NCI-H1694 treated with DMSO at 0.1 percent for 48 hours (cell line): ENCODE results near the gene THRB.

Experiments
- DNase-seq: peaks from one replicate; lab custom pipeline; 2025; lab: John Stamatoyannopoulos, UW

The THRB gene

DNA sequence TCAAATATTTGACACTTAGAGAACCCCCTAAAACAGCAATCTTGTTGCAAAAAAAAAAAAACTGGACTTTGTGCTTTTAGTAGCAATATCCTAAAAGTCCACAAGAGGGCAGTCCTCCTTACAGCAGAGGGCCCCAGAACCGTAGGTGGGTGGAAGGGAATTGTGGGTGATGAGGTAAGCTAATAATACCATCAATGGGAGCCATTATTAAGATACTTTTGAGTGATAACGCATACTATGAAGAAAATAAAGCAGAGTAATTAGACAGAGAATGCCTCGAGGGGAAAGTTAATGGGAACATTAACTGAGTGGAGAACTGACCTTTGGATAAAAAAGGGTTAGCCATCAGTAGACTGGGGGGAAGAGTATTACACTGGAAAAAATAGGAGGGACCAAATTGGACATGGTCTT is 229.9 kb downstream of the THRB start:
- no peak for DNase-seq

DNA sequence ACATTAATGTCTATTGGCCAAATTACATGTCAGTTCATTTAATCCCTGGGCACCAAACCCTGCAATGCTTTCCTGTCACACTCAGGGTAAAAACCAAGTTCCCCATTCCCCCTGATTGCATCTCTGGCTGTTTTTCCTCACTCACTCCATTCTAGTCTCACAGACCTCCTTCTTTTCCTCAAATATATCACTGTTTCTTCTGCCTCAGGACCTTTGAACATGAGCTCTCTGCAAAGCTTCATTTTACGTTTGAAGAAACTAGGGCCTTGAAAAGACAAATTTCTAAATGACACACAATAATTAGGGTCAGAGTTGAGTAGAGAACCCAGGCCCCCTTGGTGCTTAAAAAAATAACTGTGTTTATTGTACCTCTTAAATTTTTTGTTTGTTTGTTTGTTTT is 230.6 kb downstream of the THRB start:
- no peak for DNase-seq

DNA sequence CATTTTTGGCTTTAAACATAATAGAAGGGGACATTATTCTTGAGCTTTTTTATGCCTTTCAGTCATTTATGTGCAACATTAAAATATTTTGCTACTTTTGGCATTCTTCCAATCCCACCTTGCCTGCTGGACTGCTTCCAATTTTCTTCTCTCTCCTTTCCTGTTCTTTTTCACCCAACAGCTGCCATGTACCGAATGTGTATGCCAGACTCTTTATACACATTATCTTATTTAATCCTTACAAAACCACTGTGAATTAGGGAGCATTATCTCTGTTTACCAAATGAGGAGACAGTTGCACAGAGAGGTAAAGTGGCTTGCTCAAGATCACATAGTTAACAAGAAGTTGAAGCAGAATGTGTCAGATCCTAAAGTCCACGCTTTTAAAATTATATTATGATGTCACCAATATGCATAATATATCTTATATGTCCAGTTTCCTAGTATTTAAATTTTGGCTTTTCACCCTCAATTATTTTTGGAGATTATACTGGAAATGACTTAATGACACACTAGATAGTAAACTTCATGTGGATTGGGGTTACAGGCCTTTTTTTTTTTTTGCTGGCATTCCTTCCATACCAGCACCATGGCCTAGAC is 231.5 kb downstream of the THRB start:
- DNase-seq, result no peak

DNA sequence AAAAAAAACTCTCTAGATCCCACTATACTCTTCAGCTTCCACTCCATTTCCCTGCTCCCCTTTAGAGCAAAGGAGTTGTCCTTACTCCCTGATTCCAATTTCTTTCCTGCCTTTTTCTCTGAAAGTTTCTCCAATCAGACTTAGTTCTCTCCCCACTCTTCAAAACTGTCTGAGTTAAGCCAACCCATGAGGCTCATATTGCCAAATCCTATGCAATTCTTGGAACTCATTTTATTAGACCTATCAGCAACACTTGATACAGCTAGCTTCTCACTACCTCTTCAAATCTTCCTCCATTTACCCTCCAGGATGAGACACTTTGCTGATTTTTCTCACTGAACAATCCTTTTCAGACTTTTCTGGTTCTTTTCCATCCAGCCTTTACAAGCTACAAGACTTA is 233.1 kb downstream of the THRB start:
- no peak for DNase-seq

DNA sequence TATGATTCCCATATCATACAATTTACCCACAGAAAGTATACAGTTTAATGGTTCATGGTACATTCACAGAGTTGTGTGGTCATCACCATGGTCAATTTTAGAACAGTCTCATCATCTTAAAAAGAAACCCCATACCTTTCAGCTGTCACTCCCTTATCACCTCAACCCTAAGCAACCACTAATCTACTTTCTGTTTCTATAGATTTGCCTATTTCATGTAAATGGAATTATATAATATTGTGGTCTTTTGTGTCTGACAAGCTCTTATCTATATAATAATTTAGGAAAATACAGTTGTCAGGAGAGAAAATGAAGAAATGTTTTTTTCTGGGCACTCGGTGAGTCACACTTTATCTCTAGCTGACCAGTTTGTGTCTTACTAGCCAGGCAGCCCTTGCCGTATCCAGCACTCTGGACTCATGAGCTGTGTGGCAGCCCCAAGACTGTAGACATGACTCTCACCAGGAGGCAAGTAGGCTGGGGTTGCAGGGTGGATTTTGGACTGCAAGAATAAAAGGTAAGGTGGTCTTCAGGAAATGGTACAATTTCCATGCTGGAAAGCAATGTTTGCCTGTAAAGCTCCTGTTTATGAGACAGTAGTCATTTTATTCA is 234.6 kb downstream of the THRB start:
- no peak for DNase-seq

DNA sequence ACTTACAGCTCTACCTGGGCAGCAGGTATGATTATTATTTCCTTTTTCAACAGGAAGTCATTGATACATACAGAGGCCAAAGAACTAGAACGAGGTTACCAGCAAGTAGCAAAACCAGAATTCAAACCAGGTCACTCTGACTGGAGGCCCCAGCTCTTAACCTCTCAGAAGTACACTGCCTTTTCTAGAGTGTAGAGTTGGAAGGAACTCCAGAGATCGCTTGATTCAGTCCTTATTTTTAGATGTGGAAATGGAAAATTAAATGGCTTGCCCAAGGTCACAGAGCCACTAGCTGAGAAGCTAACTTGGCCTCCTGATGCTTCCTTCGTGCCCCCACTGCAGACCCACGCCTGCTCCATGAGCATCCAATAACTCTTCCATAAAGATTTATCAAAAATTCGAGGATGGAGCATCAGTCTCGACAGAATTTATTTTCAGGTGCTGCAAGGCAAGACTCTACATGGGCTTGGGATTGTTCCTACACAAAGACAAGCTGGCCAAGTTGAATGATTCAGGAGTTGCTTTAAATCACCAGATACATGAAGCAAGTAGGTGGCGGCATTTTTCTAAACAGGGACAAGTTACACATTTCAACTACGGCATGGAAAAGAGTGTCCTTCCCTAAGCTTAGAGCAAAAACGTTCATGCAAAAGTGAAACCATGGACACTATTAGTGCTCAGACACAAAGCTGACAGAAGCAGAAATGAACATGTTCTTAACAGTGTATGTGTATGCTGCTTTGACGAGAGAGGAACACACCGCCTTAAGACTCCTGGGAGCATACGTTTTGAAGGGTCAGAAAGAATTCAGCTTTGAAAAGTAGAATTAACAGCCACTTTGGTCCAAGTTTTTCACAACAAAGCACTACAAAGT is 235.7 kb downstream of the THRB start:
- no peak for DNase-seq

DNA sequence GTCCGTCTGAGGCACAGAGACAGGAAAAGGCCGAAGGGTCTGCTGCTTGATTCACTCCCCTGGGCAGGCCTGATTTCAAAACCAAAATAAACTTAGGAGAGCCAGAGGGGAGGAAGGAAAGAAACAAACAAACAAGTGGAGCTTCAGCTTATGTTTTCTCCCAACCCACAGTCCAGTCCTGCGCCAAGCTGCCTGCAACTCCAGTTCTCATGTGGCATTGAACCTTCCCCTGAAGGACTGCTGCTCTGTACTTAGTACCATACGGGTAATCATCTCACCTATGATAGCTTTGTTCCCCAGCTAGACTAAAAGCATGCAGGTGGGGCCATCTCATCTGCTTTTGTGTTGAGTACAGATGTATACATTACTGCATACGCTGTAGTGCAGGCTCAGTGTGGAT is 236.4 kb downstream of the THRB start:
- no peak for DNase-seq

DNA sequence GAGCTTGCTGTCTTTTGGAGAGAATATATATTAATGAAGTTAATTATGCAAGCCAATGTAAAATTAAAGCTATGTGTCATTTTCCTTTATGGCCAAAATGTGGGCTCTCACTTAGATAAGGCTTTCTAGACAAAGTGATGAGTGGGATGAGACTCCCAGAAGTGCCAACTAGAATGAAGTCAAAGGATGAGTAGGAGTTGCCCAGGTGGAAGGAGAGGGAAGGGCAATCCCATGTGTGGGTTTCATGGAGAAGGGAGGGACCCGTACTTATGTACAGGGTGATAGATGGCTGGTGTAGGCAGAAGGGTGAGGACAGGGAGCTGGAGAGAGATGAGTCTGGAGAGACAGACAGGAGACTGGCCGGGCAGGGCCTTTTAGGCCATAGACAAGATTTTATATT is 239.2 kb downstream of the THRB start:
- no peak for DNase-seq

DNA sequence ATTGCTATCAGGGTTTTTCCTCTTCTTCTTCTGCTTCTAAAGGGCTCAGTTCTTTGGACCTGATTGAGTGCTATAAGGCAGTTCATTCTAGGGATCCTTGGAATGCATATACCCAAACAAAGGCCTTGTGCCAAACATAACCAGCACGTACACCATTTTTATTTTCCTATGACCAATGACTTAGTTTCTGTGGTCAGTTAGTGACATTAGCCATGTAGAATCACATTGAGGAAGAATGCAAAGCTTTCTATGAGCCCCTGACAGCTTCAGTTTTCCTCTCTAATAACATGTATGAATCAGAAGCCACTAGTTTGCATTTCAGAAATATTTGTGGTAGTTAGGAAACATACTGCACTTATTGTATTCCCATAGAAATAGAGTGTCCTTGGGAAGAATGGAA is 240.0 kb downstream of the THRB start:
- DNase-seq, result no peak

DNA sequence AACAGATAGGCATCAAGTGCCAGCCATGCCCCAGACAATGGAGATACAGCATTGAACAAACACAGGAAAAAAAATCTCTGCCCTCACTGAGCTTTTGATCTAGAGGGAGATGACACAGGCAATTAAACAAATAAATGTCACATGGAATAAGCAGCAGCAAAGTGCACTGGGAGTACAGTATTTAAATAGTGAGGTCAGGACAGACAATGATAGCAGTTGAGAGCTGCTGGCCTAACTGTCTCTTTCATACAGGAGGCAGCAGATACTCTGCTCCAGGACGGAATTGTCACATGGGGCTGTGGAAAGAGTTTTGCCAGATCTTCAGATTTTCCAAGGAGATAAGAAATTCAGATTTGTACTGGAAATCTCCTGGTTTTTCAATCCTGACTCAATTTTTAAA is 241.3 kb downstream of the THRB start:
- no peak for DNase-seq

DNA sequence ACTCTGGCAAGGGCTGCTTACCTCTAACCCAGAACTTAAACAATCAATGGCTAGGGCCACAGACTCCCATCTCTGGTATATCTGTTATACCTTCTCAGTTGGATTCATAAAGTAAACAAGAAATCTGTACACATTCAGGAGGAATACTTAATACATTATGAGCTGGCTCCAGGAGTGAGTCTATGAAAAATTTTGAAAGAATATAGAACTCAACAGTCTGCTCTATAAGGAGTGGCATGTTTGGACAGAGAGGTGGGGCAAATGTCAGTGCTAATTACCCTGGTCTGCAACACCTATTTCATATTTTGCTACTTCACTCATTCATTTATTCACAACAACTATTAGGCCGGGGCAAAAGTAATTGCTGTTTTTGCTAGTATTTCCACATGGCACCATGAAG is 245.1 kb downstream of the THRB start:
- DNase-seq, result no peak

DNA sequence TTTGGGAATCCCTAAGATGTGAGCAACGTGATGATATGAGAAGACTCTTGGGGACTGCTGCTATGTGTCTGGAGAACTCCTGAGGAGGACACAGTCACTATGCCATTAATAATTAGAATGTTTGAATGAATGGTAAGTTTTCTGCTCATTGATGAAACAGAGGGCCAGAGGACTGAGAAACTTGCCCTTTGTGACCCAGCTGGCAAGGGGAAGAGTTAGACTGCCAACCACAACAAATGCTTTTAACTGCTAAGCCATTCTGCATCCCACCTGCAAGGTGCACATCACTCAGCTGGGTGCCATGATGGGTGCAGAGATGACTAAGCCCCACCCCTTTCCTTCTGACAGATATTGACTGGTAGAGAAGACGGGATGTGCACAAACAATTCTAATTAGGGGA is 249.6 kb downstream of the THRB start:
- DNase-seq, result no peak

DNA sequence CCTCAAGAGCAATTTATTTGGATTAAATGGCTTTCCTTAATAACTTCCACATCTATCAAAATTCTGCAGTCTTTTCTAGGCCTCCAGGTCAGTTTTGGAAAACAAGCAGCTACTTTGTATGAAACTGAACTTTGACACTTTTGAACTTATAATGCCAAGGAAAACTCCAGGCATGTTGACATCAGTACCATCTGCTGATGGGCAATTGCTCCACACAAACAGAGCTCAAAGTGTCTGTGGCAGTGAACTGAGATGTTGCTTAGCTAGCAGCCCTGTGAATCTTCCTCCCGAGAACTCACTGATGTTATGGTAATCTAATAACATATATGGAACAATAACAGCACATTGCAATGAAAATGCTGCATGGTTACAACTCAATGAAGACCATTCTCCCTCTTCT is 250.2 kb downstream of the THRB start:
- no peak for DNase-seq

DNA sequence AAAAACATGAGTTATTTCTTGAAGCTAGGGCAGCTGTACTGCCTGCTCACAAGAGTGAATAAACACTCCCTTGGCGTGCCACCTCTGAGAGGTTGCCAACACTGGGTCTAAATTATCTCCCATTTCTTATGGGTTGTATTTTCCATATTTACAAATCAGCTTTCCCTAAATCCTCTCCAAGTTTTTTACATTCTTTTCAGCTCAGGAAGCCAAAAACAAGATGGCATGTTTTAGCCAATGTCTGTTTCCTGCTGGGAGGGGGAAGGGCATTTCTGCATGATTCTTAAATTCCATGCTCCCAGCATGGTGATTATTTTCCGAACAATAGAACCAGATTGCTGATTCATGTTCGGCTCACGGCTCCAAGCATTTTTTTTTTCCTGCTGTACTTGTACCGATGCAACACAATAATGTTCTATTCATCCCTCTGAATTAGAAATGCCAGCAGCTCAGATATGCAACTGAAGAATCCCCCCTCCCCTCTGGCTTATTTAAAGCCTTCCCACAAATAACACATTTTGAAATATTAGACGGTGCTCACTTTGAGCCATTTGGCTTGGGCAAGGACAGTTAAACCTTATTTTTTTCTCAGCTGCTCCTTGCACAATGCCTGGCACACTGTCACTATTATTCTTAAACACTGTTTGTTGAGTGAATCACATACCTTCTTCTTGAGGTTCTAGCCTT is 252.5 kb downstream of the THRB start:
- no peak for DNase-seq

DNA sequence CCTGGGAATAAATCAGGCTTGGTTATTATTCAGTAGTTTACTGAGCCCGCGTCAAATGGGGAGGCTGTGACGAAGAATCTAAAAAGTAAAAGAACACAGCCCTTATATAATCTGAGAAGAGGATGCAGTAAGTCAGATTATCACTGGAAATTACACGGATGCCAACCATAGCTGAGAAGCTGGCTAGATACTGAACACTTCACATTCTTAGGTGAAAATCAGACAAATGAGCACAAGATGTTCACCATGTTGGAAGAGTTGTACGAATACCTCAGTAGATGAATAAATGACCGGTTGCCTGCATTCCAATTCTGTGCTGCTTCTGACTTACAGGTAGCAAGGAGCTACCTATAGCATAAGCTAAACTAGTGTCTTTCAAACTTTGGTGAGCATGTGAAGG is 254.3 kb downstream of the THRB start:
- DNase-seq, result no peak

DNA sequence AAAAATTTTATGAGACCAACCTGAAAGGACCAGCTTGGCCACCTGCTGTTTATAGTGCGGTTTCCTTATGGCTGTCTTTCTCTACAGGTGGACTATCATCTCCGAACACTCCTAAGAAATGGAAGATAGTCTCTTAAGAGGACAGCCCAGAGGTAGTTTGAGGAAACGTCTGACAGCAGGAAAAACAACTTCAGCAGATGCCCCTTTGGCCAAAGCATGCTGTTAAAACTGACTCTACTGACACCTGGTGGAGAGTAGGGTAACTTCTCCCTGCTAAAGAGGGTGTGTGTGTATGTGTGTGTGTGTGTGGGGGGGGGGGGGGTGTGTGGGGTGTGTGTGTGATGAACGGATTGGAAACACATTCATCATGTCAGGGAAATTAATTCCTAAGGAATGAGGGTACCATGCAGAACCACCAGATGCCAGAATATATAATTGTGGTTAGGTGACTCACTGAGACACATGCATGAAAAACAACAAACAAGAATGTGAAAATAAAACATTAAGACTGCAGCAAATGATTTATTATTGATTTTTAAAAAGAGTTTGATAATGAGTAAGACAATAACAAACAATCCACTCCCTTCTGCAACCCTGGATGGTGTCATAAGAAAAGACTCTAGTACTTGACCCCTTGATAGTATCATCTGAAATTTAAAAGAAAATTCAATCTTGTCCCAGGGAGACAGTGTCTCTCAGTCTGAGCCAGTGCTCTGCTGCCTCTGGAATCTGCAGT is 256.5 kb downstream of the THRB start:
- peak; percentile 20 for DNase-seq

DNA sequence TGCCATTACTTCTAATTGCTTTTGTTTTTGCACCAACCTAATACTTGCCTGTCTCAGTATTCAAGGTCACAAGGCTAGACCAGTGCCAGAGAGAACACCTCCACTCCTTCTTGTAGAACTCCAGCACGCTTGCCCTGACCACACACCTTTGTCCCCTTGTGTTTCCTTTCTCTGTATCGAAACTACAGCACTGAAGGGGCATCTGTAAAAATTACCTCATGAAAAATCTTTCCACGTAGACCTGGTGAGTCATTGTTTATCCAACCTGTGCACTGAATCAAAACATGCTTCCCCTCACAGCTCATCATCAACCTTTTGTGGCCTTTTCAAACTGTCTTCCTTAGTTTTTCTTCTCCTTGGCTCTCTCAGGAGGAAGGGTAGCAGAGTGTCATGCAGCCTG is 259.5 kb downstream of the THRB start:
- no peak for DNase-seq

DNA sequence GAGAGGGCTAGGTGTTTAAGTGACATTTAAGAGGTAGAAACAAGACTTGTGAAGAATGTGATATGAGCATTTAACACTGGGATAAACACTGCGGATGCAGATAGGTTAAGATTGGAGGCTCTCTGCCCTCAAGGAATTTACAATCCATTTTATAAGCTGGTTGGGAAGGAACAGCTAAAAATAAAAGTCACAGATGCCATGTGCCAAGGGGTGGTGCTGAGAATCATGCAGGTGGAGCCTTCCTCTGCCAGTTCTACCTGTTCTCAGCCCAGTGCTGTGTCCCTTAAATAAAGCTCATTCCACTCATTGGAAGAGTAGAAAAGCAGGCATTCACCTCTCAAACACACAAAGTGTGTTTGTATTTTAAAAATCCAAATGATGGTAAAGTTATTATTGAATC is 261.9 kb downstream of the THRB start:
- no peak for DNase-seq

DNA sequence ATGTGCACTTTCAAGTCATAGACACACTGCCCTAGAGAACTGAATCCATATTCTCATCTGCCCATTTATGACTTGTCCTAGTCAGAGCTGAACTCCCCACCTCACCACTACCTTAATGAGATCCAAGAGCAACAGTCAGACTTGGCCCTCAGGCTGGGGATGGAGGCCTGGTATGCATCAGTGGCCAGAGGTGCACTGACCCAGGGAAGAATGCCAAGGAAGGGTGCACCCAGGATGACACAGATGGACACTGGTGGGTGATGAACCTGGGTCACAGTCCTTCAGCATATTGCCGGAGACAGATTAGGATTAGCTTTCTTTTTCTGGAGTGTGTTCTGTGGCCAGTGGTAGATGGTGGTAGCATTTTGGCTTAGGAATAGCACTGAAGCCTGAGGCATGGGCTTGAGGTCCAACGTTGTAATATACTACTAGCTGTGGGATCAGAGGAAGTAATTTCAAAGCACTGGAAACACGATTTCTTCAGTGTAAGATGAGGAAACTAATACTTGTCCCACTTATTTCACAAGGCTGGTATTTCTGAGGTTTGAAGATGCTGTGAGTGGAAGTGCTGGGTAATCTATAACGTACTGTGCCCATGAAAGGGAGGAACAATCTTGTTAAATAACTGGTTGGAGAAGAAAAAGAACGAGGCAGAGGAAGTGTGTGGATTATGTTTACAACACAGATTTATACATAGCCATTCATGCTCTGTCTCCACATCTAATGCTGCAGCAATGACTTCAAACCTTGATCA is 265.0 kb downstream of the THRB start:
- DNase-seq, result no peak

DNA sequence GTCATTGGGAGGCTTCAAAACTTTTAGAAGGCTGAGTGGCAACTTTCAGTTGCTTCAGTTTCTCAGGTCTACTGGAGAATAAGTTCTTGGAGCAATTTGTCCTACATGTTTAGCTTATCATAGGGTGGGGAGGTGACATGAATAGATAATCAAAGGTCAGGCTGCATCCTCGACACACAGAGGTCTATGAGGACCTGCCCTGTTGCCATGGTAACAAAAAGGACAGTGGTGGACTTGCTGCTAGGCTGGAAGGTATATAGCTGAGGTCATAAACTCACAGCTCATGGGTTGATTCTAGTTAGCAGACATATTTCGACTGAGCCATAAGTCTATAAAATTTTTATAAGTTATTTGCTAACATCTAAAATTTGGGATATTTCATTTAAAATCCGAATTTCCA is 267.0 kb downstream of the THRB start:
- DNase-seq, result no peak

DNA sequence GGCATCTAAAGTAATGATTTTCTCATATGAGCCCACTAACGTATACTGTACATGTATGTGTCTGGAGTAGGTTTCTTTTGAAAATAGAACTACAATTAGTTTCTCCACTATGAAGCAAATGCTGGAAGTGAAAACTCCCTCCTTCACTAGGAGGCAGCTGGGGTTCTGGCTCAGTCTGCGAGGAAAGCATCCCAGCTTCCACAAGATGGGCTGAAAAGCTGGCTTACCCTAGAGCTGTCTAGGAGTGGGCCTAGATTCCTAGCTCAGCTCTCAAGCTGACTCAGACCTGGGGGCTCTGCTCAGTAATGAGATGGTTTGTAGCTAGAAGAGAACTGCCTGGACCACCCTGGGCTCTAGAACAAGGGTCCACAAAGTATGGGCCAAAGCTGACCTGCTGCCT is 268.3 kb downstream of the THRB start:
- no peak for DNase-seq
